Kidney (tissue), 14 donors: ENCODE data around the gene TUT7. TPM values are rescaled to one million over a fixed set of nuclear protein-coding genes. Genes with fewer than 3 reads are reported as not detected.

Experiments
- DNase-seq, 5 donors: peaks; one replicate each; pipeline ENCODE4 v3.0.0-alpha.2; 2013 to 2020
- FAIRE-seq: peaks from 2 replicates; lab custom pipeline; 2012; peaks lifted over from hg19 to GRCh38; lab: Jason Lieb, UNC
- H3K27ac ChIP-seq, 2 donors: one replicate each; pipeline ENCODE4 v1.7.0; 2013; ENCODE audit warnings: low read depth in 2 of 2, low read length in 2 of 2, inconsistent platforms in 1 of 2
- H3K27me3 ChIP-seq: one replicate; pipeline ENCODE4 v1.7.1; 2013; ENCODE audit warnings: low read length, inconsistent platforms; ENCODE audit not compliant: control insufficient read depth, insufficient read depth
- H3K36me3 ChIP-seq, 3 donors: one replicate each; pipeline versions ENCODE4 v1.7.0 to v1.7.1; 2013; ENCODE audit warnings: low read length in 3 of 3, control low read depth in 1 of 3, inconsistent platforms in 1 of 3; ENCODE audit not compliant: insufficient read depth in 3 of 3, control insufficient read depth in 2 of 3
- H3K4me1 ChIP-seq, 3 donors: one replicate each; pipeline versions ENCODE4 v1.7.0 to v1.7.1; 2013; ENCODE audit warnings: low read length in 3 of 3, inconsistent platforms in 1 of 3, low read depth in 1 of 3; ENCODE audit not compliant: control insufficient read depth in 2 of 3, insufficient read depth in 2 of 3
- H3K4me3 ChIP-seq, 3 donors: one replicate each; pipeline versions ENCODE4 v1.7.0 to v1.8.1; 2013; ENCODE audit warnings: low read length in 3 of 3, control low read depth in 1 of 3, inconsistent platforms in 1 of 3
- H3K9ac ChIP-seq, 3 donors: one replicate each; pipeline versions ENCODE4 v1.7.0 to v1.7.1; 2013; ENCODE audit warnings: low read length in 3 of 3, control low read depth in 1 of 3, inconsistent platforms in 1 of 3
- H3K9me3 ChIP-seq, 3 donors: one replicate each; pipeline versions ENCODE4 v1.7.0 to v1.7.1; 2013; ENCODE audit warnings: low read length in 3 of 3, control low read depth in 1 of 3, inconsistent platforms in 1 of 3; ENCODE audit not compliant: control insufficient read depth in 2 of 3, insufficient read depth in 1 of 3
- intact Hi-C: fragments of 100-400 bp; cut with DNase I; formaldehyde crosslinking; loops from one replicate; pipeline ENCODE4 v1.11.1; 2022
- polyA plus RNA-seq: library from polyadenylated mRNA; stranded (reverse); fragments of 350-450 nt; fragmentation: Illumina TruSeq; extraction: RNeasy Lipid Tissue Mini Kit (QIAGEN cat#74804); gene quantifications from one replicate; pipeline ENCODE4 v1.2.3, GENCODE V29; 2014; ENCODE audit warnings: low read depth, low replicate concordance; ENCODE audit not compliant: insufficient read depth
- total RNA-seq: library from RNA; stranded (reverse); fragmentation: NEBNext Ultra II Directional; extraction: Animal tissue kit (Norgen Biotek cat#: 25700); gene quantifications from one replicate; pipeline ENCODE4 v1.2.1, GENCODE V29; 2021
- TF ChIP-seq, protein P1 (sequence below): IDR thresholded peaks from 3 replicates; pipeline ENCODE4 v1.5.1; 2012; ENCODE audit warnings: mild to moderate bottlenecking, moderate library complexity, borderline replicate concordance; ENCODE audit not compliant: insufficient read depth; ENCODE audit errors: extremely low read depth
- donor health status: control.
- donor health status: control.
- donor health status: control.
- donor health status: control.
- donor health status: control.
- donor health status: DM: yes; HTN: yes; CAD: no.
- donor health status: Normal renal cell carcinoma (clear cell type).

TUT7 gene
- total and polyA plus RNA-seq, 2 donors from 2014 or later, result 6.6 to 26.0 TPM

DNA sequence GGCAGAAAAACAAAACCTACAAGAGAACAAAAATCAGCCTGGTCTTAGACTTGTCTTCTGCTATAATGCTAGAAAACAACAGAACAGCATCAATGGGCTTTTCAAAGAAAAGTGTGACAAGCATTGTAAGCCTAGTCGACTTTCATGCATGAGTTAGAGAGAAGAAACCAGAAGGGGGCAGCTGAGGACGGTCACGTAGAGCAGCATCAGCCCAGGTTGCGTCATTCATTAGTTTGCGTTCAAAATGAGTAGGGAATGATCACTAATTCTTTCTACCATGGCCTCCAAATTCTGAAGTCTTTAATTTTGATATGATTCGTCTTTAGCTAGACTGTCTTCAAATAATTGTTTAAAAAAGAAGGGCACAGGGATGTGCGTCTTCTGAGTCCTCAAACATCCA, 67.2 kb downstream of the TUT7 start:
- no peaks in the 10 kb centered on the region for H3K27me3 ChIP-seq
- FAIRE-seq (no peak), DNase-seq (peak in 3 of 5 donors; percentile 22 to 65 (median 54))
- peaks cover 0 to 5% (median 3%) of the 10 kb centered on the region in 3 donors for H3K4me1 ChIP-seq
- H3K9ac ChIP-seq, result no peak overlapping the region
- no peaks in the 10 kb centered on the region for H3K9me3 ChIP-seq
- no peak overlapping the region for H3K27ac ChIP-seq
- H3K4me3 ChIP-seq, result no peak overlapping the region
- intact Hi-C loops, result no loop called here
- TF ChIP-seq, protein P1, sequence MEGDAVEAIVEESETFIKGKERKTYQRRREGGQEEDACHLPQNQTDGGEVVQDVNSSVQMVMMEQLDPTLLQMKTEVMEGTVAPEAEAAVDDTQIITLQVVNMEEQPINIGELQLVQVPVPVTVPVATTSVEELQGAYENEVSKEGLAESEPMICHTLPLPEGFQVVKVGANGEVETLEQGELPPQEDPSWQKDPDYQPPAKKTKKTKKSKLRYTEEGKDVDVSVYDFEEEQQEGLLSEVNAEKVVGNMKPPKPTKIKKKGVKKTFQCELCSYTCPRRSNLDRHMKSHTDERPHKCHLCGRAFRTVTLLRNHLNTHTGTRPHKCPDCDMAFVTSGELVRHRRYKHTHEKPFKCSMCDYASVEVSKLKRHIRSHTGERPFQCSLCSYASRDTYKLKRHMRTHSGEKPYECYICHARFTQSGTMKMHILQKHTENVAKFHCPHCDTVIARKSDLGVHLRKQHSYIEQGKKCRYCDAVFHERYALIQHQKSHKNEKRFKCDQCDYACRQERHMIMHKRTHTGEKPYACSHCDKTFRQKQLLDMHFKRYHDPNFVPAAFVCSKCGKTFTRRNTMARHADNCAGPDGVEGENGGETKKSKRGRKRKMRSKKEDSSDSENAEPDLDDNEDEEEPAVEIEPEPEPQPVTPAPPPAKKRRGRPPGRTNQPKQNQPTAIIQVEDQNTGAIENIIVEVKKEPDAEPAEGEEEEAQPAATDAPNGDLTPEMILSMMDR, result no peak
- peaks cover 0 to 8% (median 0%) of the 10 kb centered on the region in 3 donors for H3K36me3 ChIP-seq

DNA sequence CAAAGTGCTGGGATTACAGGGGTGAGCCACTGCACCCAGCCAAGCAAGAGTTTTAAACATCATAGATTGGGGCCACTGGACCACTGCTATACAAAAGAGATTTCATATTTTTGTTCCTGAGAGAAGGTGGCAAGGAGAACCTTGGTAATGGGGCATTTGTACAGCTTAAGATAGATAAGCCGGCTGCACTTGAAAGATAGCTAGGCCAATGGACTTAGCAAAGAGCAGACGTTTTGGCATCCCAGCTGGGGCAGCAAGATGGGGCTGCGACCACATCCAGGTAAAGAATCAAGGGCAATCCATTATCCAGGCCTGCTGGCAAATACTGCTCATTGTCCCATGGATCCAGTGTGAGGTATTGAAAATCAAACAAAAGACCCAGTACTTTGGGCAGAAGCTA, 67.9 kb downstream of the TUT7 start:
- TF ChIP-seq, protein P1, result no peak
- intact Hi-C loops, result no loop called here
- H3K9me3 ChIP-seq, result no peaks in the 10 kb centered on the region
- FAIRE-seq, result no peak
- no peaks in the 10 kb centered on the region for H3K27me3 ChIP-seq
- peaks cover 0 to 5% (median 4%) of the 10 kb centered on the region in 3 donors for H3K4me1 ChIP-seq
- DNase-seq, result no peak
- H3K9ac ChIP-seq, result no peak overlapping the region
- H3K4me3 ChIP-seq, result no peak overlapping the region
- H3K36me3 ChIP-seq, result peaks cover 0 to 8% (median 0%) of the 10 kb centered on the region in 3 donors
- H3K27ac ChIP-seq, result no peak overlapping the region

DNA sequence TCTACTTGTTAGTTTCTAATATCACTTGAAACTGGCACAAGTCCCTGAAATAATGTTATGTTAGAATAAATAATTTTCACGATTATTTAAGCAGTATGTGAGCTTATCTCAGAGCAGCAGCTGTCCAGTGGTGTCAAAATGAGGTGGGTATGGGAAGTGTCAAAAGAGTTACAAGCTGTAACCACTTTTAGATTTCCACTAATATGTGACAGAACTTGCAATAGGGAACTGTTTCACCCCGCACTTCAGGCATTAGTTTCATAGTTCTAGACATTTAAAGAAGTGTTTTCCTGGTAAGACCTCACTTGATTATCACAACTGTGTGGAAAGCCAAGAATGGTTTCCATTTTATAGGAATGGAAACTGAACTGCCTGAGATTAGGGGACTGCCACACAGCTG, 68.9 kb downstream of the TUT7 start:
- FAIRE-seq, result no peak

More for the DNA sequence above, 68.9 kb downstream of the TUT7 start:
- TF ChIP-seq, protein P1, result no peak
- Histone ChIP-seq H3K9ac (no peak overlapping the region), H3K27me3 (no peaks in the 10 kb centered on the region), H3K4me3 (no peak overlapping the region), H3K4me1 (peaks cover 0 to 8% (median 8%) of the 10 kb centered on the region in 3 donors), H3K9me3 (no peaks in the 10 kb centered on the region), H3K27ac (no peak overlapping the region), H3K36me3 (peaks cover 0 to 8% (median 0%) of the 10 kb centered on the region in 3 donors)
- DNase-seq, result no peak
- intact Hi-C loops, result no loop called here
